Measurements from ENCODE around the gene TAF3.
"Not testable (repeated sequence)": the region's sequence is repeated elsewhere in the genome, so short reads cannot be mapped to it uniquely, and the experiment has no call there.

TAF3 gene

GRCh38 chr10:7811000-7811399 is 7.3 kb upstream of the TAF3 start:
- DNase-seq, result no peak

GRCh38 chr10:7811743-7812142 is 6.6 kb upstream of the TAF3 start:
- DNase-seq, result not testable (repeated sequence)

- DNase-seq, result no peak
Measured at GRCh38 chr10:7813481-7813880, 4.8 kb upstream of the TAF3 start.

GRCh38 chr10:7817576-7817975 is 729 bp upstream of the TAF3 start:
- DNase-seq, result no peak

- DNase-seq, result no peak
Measured at GRCh38 chr10:7817984-7818294, 366 bp upstream of the TAF3 start.

GRCh38 chr10:7819121-7819460 is 786 bp downstream of the TAF3 start:
- no peak for DNase-seq

- DNase-seq, result no peak
Measured at GRCh38 chr10:7824251-7824650, 5.9 kb downstream of the TAF3 start.

GRCh38 chr10:7826971-7827370 is 8.7 kb downstream of the TAF3 start:
- DNase-seq, result no peak

GRCh38 chr10:7829289-7829834 is 11.1 kb downstream of the TAF3 start:
- no peak for DNase-seq

- no peak for DNase-seq
Measured at GRCh38 chr10:7832060-7832459, 13.8 kb downstream of the TAF3 start.

GRCh38 chr10:7833210-7833609 is 14.9 kb downstream of the TAF3 start:
- DNase-seq, result no peak

- no peak for DNase-seq
Measured at GRCh38 chr10:7834262-7834661, 16.0 kb downstream of the TAF3 start.

GRCh38 chr10:7836571-7836970 is 18.3 kb downstream of the TAF3 start:
- DNase-seq, result no peak

GRCh38 chr10:7846591-7846990 is 28.3 kb downstream of the TAF3 start:
- DNase-seq, result no peak

GRCh38 chr10:7853226-7853842 is 35.0 kb downstream of the TAF3 start:
- no peak for DNase-seq

- no peak for DNase-seq
Measured at GRCh38 chr10:7853890-7854289, 35.6 kb downstream of the TAF3 start.

GRCh38 chr10:7855205-7855604 is 36.9 kb downstream of the TAF3 start:
- DNase-seq, result no peak

- no peak for DNase-seq
Measured at GRCh38 chr10:7856678-7857077, 38.4 kb downstream of the TAF3 start.

- no peak for DNase-seq
Measured at GRCh38 chr10:7857262-7857661, 39.0 kb downstream of the TAF3 start.

- DNase-seq, result no peak
Measured at GRCh38 chr10:7861509-7862120, 43.3 kb downstream of the TAF3 start.

GRCh38 chr10:7862121-7862514 is 43.8 kb downstream of the TAF3 start:
- no peak for DNase-seq

- no peak for DNase-seq
Measured at GRCh38 chr10:7866176-7866575, 47.9 kb downstream of the TAF3 start.

GRCh38 chr10:7872041-7872442 is 53.7 kb downstream of the TAF3 start:
- no peak for DNase-seq

GRCh38 chr10:7874864-7875263 is 56.6 kb downstream of the TAF3 start:
- DNase-seq, result no peak

GRCh38 chr10:7876541-7877127 is 58.3 kb downstream of the TAF3 start:
- DNase-seq, result no peak
